Measurements from ENCODE around the gene PCIF1.
"Not testable (repeated sequence)": the region's sequence is repeated elsewhere in the genome, so short reads cannot be mapped to it uniquely, and the experiment has no call there.

Gene PCIF1

GRCh38 chr20:45950330-45950646 is 15.8 kb downstream of the PCIF1 start:
- no peak for TF ChIP-seq CTCF (conservative IDR thresholded peaks at IDR 0.05; ENCODE audit: low read depth, low read length)
- no peak for DNase-seq (ENCODE audit: low read depth)
- H3K4me3 ChIP-seq (ENCODE audit: low read depth, low read length), result no peak overlapping the region

- no peak for DNase-seq (ENCODE audit: low read depth)
- no peak for TF ChIP-seq CTCF (conservative IDR thresholded peaks at IDR 0.05; ENCODE audit: low read depth, low read length)
- H3K4me3 ChIP-seq (ENCODE audit: low read depth, low read length), result no peak overlapping the region
These were observed 17.7 kb downstream of the PCIF1 start for GRCh38 chr20:45951925-45952834.

GRCh38 chr20:45952861-45953260 is 18.4 kb downstream of the PCIF1 start:
- H3K4me3 ChIP-seq (ENCODE audit: low read depth, low read length), result no peak overlapping the region
- DNase-seq (ENCODE audit: low read depth), result no peak
- no peak for TF ChIP-seq CTCF (conservative IDR thresholded peaks at IDR 0.05; ENCODE audit: low read depth, low read length)

GRCh38 chr20:45953672-45954071 is 19.2 kb downstream of the PCIF1 start:
- TF ChIP-seq CTCF (conservative IDR thresholded peaks at IDR 0.05; ENCODE audit: low read depth, low read length), result no peak
- H3K4me3 ChIP-seq (ENCODE audit: low read depth, low read length), result no peak overlapping the region
- DNase-seq (ENCODE audit: low read depth), result no peak

- H3K4me3 ChIP-seq (ENCODE audit: low read depth, low read length), result not testable (repeated sequence)
These were observed 21.8 kb downstream of the PCIF1 start for GRCh38 chr20:45956326-45956725.

GRCh38 chr20:45957021-45957941 is 22.8 kb downstream of the PCIF1 start:
- no peak overlapping the region for H3K4me3 ChIP-seq (ENCODE audit: low read depth, low read length)
- DNase-seq (ENCODE audit: low read depth), result no peak
- TF ChIP-seq CTCF (conservative IDR thresholded peaks at IDR 0.05; ENCODE audit: low read depth, low read length), result no peak

More at GRCh38 chr20:45956326-45956725, 21.8 kb downstream of the PCIF1 start:
- DNase-seq (ENCODE audit: low read depth), result not testable (repeated sequence)

GRCh38 chr20:45958593-45958992 is 24.1 kb downstream of the PCIF1 start:
- no peak for DNase-seq (ENCODE audit: low read depth)
- no peak for TF ChIP-seq CTCF (conservative IDR thresholded peaks at IDR 0.05; ENCODE audit: low read depth, low read length)
- H3K4me3 ChIP-seq (ENCODE audit: low read depth, low read length), result no peak overlapping the region
